Fibroblast of mammary gland (primary cell): ENCODE measurements around the gene PLPPR1.

Source experiments
- DNase-seq: peaks from one replicate; pipeline ENCODE4 v3.0.0-alpha.2; 2010; ENCODE audit warnings: low read depth
- H3K4me3 ChIP-seq: 2 replicates; pipeline ENCODE4 v1.5.1; 2011; ENCODE audit warnings: low read depth, mild to moderate bottlenecking, low read length, moderate library complexity; ENCODE audit not compliant: control insufficient read depth
- TF ChIP-seq, protein P1 (sequence below): conservative IDR thresholded peaks from 2 replicates; pipeline ENCODE4 v1.5.1; 2011; ENCODE audit warnings: low read depth, low read length, inconsistent platforms; ENCODE audit not compliant: control insufficient read depth, insufficient read depth

The PLPPR1 gene

GRCh38 chr9:101264727-101265126, 236.2 kb downstream of the PLPPR1 start:
- DNase-seq, result no peak
- H3K4me3 ChIP-seq, result no peak overlapping the region
- TF ChIP-seq, protein P1, sequence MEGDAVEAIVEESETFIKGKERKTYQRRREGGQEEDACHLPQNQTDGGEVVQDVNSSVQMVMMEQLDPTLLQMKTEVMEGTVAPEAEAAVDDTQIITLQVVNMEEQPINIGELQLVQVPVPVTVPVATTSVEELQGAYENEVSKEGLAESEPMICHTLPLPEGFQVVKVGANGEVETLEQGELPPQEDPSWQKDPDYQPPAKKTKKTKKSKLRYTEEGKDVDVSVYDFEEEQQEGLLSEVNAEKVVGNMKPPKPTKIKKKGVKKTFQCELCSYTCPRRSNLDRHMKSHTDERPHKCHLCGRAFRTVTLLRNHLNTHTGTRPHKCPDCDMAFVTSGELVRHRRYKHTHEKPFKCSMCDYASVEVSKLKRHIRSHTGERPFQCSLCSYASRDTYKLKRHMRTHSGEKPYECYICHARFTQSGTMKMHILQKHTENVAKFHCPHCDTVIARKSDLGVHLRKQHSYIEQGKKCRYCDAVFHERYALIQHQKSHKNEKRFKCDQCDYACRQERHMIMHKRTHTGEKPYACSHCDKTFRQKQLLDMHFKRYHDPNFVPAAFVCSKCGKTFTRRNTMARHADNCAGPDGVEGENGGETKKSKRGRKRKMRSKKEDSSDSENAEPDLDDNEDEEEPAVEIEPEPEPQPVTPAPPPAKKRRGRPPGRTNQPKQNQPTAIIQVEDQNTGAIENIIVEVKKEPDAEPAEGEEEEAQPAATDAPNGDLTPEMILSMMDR, result no peak

DNA sequence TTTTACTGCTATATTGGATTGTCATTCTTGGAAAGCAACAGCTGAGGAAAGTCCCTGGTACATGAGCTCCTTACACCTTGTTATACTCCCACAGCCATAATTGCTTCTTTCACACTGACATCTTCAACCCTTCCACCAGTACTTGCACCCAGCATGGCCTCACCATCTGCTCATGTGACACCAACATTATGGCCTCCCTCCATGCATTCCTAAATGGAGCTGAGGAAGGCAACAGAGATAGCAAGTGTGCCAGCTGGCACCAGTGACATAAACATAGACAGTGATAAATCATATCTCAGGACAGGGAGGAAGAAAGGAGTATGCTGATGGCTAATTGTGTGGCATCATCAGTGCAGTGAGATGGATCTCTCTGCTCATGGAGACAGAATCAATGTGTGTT, 236.7 kb downstream of the PLPPR1 start:
- no peak overlapping the region for H3K4me3 ChIP-seq
- DNase-seq, result no peak
- TF ChIP-seq, protein P1, result no peak

DNA sequence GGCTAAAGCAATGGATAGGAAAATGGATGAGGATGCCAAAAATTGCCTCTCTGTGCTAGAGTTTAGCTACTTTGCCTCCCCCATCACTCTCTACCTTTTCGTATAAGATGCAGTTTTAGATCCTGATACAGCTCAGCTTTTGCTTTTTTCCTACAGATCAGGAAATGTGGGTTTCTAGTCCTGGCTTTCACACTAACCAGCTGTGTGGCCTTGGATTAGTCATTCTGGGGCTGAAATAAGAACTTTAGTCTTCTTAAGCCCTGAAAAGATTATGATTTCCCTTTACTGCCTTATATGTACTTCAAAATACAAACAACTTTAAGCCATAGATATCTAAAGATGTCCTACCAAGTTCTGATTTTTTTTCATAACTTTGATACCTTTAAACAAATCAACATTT, 239.9 kb downstream of the PLPPR1 start:
- TF ChIP-seq, protein P1, result no peak

DNA sequence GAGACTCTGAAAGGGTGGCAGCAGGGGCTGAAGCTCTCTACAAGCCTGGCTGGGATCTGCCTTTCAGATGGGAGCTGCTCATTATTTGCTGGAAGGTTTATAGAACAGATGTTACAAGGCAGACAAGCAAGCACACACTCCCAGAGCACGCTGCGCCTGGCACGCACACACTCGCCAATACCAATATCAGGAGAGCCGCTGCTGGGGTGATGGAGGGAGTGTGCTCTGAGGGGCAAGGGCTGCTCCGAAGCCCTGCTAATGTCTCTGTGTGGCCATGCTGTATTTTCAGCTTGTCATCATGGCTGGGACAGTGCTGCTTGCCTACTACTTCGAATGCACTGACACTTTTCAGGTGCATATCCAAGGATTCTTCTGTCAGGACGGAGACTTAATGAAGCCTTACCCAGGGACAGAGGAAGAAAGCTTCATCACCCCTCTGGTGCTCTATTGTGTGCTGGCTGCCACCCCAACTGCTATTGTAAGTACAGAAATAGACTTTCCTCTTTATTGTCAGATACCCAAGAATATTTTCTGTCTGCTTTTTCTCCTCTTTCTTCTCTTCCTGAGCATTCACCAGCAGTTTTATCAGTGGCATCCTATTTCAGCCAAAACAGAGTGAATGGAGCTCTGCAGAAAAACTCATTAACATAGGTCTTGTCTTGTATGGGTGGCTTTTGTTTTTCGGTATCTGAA, 241.2 kb downstream of the PLPPR1 start:
- TF ChIP-seq, protein P1, result no peak
- DNase-seq, result no peak
- no peak overlapping the region for H3K4me3 ChIP-seq

More for the DNA sequence above, 239.9 kb downstream of the PLPPR1 start:
- no peak overlapping the region for H3K4me3 ChIP-seq
- no peak for DNase-seq

DNA sequence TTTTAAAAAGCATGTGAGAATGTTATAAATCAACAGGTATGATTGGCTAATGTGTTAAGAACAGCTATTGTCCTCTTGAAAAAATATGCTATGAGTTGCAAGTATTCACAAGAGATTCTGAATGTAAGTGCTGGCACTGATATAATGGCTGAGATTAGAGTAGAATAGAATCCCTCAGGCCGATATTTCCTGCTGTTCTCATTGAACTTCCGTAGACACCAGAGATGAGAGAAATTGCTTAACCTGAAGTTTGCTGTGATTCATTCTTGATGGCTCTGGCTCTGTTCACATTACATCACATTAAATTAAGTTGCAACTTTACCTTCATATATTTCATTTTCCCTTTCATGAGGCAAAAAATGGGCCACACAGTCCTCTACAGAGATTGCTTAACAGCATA, 241.8 kb downstream of the PLPPR1 start:
- no peak for DNase-seq
- no peak overlapping the region for H3K4me3 ChIP-seq
- TF ChIP-seq, protein P1, result no peak

DNA sequence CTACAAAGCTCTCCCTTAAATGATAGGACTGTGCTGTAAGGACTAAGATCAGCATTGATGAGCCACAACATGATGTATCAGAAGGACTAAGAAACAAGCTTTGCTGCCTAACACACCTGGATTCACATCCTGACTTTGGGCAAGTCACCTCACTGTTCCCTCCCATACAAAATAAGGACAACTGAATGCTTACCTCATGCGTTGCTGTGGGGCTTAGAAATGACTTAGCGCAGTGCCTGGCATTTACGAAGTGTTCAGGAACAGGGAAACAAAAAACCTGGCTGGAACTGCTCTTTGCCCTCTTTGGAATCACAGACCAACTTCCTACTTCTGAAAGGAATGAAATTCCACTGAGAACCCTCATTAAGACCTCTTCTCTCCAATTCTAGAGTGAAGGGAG, 242.6 kb downstream of the PLPPR1 start:
- TF ChIP-seq, protein P1, result no peak
- no peak for DNase-seq
- no peak overlapping the region for H3K4me3 ChIP-seq
